ENCODE measurements around the gene ZNF329. TPM values are rescaled to one million over a fixed set of nuclear protein-coding genes. Genes with fewer than 3 reads are reported as not detected.

ZNF329 gene
- polyA plus RNA-seq, 4 donors, result 18.8 to 26.1 (median 24.1) TPM

DNA sequence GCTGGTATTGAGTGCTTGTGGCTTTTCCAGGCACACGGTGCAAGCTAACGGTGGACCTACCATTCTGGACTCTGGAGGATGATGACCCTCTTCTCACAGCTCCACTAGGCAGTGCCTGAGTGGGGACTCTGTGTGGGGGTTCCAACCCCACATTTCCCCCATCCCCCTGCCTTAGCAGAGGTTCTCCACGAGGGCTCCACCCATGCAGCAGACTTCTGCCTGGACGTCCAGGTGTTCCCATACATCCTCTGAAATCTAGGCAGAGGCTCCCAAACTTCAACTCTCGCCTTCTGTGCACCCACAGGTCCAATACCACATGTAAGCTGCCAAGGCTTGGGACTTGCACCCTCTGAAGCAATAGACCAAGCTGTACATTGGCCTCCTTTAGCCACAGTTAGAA, 27.2 kb downstream of the ZNF329 start:
- DNase-seq (ENCODE audit: low read depth in 4 of 4, low spot score in 3 of 4), result no peak

DNA sequence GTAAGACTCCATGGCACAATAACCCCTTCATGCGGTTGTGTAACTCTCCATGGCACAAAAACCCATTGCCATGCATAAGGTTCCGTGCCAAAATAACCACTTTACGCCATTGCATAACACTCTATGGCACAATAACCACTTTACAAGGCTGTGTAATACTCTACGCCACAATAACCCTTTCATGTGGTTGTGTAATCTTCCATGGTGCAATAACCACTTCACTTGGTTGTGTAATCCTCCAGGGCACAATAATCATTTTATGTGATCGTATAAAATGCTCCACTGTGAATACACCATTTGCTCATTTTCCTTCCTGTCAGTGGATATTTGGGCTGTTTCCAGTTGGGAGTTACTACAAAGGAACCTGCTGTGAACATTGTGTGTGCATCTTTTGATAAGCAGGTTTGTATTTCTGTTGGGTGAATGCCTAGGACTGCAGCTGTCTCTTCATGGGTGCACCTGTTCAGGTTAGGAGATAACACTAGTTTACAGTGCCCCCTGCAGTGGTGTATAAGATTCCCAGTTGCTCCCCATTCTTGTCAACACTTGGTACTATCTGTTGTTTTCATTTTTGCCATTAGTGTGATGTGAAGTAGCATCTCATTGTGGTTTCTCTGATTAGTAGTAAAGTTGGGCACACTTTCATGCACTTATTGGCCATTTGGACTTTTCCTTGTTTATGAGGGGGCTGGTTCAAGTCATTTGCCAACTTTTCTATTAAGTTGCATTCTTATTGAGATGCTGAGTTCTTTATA, 31.4 kb downstream of the ZNF329 start:
- no peak for DNase-seq (ENCODE audit: low read depth in 4 of 4, low spot score in 3 of 4)

DNA sequence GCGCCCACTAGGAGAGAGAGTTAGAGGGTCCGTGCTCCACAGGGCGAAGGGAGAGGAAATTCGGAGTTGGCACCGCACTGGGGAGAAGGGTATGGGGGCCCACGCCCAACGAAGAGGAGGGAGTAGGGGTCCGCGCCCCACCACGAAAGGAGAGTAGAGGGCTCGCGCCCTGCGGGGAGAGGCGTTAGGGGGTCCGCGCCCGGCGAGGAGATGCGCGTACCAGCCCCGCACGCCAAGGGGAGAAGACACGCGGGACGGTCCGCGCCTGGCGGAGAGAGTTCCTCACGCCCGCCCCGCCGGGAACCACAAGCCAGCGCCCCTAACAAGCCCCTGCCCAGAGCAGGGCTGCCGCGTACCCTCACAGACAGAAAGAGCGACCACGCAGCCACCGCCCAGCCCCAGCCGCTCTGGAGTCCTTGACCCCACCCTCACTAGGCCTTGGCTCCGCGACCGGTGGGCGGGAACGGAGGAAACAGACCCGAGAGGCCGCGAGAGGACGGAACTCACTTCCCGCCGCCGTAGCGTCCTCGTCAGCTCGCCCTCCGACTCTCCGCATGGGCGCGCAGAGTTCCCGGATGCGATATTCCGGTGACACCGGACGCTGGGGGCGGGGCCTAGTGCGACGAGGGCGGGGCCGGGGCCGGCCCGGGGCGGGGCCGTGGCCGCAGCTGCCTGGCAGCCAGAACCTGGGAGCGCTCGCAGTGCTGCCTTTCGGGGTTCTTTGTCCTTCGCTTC, 32.6 kb downstream of the ZNF329 start:
- DNase-seq (ENCODE audit: low read depth in 4 of 4, low spot score in 3 of 4), result peak in 2 of 4 donors; percentile 25 to 59

DNA sequence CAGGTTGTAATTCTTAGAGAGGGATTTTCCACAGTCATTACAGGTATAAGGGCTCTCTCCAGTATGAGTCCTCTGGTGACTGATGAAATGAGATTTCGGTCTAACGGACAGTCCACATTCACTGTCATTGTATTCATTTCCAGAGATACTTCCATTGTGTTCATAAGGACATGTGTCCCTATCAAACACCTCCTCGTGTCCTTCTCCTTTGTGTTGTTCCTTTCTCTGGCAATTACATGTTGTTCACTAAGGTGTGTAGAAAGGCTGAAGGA, 42.1 kb downstream of the ZNF329 start:
- DNase-seq (ENCODE audit: low read depth in 4 of 4, low spot score in 3 of 4), result no peak

DNA sequence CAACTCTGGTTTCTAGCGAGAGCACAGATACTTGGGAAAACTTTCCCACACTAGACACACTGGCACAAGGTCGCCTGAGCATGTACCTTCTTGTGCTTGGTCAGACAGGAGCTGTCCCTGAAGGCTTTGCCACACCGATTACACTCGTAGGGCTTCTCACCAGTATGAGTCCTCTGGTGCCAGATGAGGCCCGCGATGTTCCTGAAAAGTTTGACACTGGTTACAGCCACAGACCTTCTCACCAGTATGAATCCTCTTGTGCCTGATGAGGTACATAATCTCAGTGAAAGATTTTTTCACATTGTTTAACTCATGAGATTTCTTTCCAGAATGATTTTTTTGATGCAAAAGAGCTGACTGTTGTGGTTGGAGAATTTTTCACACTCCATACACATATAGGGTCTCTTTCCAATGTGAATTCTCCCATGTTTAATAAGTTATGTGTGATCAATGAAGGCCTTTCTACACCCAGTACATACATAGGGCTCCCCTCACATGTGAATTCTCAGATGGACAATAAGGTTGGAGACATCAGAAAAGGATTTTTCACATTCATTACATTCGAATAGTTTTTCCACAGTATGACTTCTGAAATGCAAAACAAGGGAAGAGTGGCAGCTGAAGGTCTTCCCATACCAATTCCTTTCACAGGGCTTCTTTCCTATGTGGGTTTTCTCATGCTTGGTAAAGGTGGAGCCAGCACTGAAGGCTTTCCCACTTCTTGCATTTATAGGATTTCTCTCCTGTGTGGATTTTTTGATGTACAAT, 42.6 kb downstream of the ZNF329 start:
- DNase-seq (ENCODE audit: low read depth in 4 of 4, low spot score in 3 of 4), result no peak

DNA sequence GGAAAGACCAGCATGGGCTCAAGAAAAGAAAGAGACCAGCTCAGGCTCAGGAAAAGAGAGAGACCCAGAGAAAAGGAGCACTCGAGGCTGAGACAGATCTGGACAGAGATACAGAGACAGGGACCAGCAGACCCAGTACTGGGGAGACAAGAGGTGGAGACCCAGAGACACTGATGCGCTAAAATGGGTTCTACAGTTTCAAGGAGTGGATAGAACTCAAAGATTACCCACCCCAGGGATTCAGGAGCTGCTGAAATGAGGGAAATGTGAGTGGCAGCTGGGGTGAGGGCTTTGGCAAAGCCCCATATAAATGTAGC, 51.9 kb downstream of the ZNF329 start:
- no peak for DNase-seq (ENCODE audit: low read depth in 4 of 4, low spot score in 3 of 4)

DNA sequence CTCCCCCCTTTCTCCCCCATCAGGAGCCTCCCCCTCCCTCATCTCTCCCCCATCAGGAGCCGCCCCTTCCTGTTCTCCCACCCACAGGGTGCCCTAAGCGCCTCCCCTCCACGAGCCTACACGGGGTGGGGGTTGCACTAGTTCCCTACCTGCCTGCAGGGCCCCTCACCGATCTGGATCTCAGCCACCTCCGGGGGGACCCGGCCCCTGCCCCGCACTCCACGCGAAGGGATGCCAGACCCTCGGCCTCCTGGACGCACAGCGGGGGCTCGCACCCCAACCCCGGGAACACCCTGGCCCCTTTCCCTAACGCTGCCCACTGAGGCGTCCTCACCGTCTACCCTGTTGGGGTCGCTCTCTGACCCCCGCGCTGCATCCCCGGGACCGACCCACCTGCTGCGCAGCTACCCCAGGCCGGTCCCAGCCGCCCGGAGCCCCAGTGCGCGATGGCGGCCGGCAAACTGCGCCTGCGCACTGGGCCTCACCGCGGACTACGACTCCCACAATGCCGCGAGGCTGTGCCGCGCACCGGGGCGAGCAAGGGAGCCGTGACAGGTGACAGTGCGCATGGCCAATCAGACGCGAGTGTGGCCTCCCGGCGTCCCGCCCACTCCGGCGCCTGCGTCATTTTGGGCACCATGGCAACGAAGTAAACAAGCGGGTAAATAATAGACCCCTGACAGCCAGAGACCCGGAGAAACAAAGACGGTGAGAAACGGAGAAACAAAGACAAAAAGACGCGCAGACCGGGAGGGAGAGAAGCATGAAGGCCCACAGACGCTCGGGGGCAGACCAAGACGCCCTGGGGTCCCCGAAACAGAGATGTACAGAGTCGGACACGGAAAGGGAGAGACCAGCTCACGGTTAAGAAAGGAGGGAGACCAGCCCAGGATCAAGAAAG, 52.6 kb downstream of the ZNF329 start, which contains the start of gene ZSCAN18:
TSS of gene ZSCAN18 (minus strand) at position 451 of the 901 bp plus-strand sequence. CDS start 7,964 bp downstream, outside the sequence.
- DNase-seq (ENCODE audit: low read depth in 4 of 4, low spot score in 3 of 4), result peak; percentile 97 to 99 (median 98)

DNA sequence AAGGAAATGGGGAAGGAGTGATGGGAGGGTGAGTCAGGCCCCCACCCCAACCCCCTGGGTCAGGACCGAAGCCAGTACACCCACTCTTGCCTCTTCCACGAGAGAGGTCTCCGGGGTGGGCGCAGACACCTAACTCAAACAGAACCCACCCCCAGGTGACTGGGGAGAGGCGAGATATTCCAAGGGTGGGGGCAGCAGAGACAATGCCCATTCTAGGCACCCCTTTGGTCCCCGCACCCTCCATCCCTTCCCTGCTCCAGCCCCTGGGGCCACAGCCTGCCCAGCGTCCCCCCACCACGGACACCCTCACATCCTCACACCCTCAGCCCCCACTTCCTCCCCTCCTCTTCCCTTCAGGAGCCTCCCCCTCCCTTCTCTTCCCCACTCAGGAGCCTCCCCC, 53.2 kb downstream of the ZNF329 start:
- no peak for DNase-seq (ENCODE audit: low read depth in 4 of 4, low spot score in 3 of 4)

DNA sequence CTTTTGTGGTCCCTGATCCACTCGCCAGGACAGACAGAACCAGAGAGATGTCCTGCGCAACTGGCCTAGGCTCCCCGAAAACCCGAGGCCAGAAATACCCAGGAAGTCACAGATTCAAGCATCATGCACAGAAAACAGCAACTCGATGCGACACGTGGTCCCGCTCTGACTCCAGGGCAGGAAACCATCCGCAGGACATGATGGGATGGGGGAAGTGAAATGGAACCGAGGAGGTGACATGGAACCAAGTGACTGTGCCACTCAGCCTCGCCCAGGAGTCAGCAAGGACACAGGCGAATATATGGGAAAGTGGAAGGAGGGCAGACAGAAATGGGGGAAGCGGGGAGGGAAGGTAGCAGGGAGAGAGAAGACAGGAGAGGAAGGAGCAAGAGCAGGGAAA, 53.7 kb downstream of the ZNF329 start:
- DNase-seq (ENCODE audit: low read depth in 4 of 4, low spot score in 3 of 4), result no peak

DNA sequence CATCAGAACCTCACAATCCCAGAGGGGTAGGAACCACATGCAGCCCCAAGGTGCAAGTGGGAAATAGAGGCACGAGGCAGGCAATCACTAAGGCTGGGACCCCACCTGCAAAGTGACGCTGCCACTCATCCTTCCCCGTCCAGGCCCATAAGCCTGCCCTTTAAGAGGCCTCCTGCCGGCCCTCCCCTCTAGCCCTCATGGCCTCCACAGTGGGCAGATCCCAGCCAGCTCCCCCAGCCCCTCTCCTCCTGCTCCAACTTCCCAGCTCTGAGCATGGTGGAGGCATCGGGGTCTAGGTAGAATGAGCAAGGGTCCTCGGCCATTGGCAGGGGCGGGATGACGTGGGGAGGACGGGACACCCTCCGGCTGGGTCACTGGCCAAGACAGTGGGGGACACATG, 55.3 kb downstream of the ZNF329 start:
- DNase-seq (ENCODE audit: low read depth in 4 of 4, low spot score in 3 of 4), result no peak

DNA sequence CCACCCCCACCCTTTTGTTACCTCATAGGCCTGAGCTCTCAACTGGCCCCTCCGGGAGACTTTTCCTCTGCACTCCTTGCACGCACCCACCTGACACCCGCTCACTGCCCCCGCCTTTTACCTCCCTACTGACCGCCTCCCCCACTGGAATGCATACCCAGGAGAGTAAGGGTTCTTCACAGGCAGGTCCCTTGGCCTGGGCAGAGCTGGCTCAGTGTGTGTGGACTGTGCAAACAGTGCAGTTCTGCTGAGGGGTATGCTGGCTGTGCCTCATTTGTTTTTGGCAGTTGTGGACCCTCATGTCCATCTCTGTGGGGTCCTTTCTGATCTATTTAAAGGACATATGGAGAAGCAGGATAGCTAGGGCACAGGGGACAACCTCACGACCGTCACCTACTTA, 57.5 kb downstream of the ZNF329 start:
- DNase-seq (ENCODE audit: low read depth in 4 of 4, low spot score in 3 of 4), result no peak

DNA sequence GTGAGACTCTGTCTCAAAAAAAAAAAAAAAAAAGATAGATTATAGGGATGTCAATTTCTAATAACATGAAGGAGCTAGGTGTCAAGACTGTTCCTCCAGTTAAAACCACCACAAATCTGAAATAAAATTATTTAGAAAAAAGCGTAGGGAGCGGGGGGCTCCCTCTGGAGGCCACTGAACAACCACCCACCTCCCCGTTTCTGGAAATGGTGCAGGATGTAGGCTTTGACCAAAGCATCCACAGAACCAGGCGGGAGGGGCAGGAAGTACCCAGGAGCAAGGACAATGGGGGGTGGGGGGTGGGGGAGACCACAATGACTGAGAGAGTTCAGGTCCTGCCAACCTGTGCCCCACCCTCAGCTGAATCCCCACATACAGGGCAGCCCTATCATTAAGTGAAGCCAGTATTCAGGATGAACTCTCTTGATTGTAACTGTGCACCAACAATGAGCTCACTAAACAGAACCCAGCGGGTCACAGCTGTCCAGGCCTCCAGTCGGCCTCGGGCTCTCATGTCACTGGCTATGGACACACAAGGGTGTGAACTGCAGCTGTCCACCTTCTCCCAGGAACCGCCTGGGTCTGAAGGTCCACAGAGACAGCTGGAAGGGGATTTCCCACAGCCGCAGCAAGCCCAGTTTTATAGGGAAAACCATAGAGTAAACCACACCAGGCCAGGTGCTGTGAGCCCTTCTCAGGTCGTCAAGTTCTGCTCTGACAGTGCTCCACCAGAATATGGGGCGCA, 59.2 kb downstream of the ZNF329 start:
- no peak for DNase-seq (ENCODE audit: low read depth in 4 of 4, low spot score in 3 of 4)

DNA sequence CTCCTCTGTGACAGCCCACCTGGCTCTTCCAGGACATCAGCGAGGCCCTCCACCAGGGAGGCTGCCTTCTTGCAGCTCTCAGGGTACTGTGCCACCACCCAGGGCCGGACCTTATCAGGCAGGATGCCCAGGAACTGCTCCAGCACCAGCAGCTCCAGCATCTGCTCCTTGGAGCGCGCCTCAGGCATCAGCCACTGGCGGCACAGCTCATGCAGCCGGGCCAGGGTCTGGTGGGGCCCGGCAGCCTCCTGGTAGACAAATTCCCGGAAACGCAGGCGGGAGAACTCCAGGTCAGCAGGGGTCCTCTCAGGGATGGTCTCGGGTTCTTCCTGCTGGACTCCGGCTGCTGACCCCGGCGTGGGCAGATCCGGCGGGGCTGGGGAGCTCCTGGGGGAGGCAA, 60.7 kb downstream of the ZNF329 start:
- no peak for DNase-seq (ENCODE audit: low read depth in 4 of 4, low spot score in 3 of 4)

DNA sequence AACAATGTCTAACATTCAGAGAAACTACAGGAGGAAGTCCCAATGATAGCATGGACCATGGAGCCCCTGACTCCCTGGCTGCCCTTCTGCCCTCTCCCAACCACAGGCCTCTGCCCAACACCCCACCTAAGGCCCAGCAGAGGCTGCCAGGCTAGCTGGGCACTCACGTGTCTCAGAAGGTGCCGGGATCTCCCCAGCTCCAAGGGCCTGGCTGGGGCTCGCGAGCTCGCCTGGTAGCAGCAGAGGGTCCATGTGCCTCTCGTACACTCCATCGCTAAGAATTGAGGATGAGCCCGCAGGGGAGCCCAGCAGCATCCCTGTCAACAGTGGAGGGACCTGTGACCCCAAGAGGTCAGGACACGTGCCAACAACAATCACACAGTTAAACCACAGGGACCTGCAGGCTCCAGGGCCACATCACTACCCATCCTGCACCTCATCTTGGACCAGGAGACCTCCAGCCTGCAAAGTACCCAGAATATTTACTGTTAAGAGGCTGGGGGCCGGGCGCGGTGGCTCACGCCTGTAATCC, 62.0 kb downstream of the ZNF329 start:
- no peak for DNase-seq (ENCODE audit: low read depth in 4 of 4, low spot score in 3 of 4)

DNA sequence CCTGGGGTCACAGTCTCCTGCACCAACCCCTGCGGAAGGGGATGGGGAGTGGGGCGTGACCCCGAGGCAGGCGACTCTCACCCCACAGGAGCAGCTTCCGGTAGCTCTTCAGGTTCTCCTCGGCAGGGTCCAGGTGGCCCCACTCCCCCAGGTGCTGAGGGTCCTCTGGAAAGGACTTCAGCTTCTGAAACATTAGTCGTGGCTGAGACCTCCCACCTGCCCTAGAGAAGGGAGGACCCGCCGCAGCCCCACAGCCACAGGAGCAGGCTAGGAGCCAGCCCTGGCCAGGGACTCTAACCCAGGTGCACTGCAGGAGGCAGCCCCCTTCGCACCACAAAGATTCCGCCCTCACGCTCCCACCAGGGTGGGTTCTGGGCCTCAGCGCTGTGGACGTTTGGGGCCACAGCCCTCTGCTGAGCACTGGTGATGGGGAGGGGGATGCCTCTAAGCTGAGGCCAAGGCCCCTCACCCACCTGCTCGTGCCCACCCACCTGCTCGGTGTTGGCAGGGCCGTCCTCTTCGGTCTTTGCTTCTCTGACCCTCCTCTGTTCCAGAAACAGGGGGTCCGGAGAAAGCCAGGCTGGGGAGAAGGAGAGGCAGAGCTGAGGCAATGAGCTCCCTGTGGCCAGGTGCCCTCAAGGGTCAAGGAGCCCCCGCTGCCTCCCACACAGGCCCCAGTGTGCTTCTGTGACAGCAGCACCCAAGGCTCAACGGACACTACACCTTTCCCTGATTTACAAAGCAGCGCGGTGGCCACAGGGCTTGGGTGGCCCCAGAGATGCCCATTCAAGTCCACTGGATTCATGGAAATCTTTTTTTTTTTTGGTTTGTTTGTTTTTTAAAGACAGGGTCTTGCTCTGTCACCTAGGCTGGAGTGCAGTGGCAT, 63.5 kb downstream of the ZNF329 start:
- no peak for DNase-seq (ENCODE audit: low read depth in 4 of 4, low spot score in 3 of 4)

DNA sequence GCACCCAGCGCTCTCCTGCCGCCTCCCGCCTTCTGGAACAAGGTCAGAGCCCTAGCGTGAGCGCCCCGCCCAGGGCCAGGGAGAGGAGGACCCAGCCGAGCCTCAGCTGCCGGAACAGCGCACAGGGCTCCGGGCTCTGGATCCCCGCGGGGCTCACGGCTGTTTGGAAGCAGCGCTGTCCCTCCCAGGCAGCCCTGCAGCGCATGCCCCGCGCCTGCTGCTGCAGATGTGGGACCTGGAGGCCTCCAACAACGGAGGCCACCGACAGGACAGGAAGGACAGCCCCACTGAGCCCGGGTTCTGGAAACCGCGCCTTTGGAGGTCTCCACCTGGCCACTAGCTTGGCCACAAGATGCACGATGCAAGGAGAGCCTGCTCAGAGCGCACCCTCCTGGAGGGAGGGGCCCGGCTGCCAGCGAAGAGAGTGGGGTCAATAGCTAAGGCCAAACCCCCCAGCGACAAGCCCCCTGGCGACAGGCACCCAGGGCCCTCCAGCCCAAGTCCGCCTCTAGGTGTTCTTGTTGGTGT, 65.2 kb downstream of the ZNF329 start:
- DNase-seq (ENCODE audit: low read depth in 4 of 4, low spot score in 3 of 4), result no peak

DNA sequence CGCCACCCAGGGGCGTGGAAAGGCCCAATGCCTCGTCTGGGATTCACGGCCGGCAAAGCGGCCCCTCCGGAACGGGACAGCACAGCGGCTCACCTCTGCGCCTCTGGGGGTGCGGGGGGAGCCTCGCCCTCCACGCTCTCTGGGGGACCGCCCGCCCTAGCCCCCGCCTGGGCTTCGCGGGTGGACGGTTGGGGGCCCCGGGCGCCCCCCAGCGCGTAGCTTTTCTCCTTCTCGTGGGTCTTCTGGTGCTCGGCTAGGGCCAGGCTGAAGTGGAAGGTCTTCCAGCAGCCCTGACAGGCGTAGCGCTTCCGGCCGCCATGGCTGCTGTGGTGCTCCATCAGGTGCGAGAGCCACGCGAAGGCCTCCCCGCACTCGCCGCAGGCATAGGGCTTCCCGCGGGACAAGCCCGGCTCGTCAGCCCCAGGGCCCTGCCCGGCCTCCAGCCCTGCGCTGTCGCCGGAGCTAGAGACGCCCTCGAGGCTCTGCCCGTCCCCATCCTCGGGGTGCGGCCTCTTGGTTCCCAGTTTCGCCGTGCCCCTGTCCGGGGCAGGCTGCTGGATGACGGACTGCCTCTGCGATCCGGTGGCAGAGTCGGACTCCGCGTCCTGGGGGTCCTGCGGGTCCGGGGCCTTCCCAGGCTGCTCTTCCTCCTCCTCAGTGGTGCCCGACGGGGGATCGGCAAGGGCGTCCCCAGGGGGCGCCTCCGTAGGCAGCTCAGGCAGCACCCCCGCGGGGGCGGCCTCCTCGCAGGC, 65.8 kb downstream of the ZNF329 start:
- DNase-seq (ENCODE audit: low read depth in 4 of 4, low spot score in 3 of 4), result no peak

DNA sequence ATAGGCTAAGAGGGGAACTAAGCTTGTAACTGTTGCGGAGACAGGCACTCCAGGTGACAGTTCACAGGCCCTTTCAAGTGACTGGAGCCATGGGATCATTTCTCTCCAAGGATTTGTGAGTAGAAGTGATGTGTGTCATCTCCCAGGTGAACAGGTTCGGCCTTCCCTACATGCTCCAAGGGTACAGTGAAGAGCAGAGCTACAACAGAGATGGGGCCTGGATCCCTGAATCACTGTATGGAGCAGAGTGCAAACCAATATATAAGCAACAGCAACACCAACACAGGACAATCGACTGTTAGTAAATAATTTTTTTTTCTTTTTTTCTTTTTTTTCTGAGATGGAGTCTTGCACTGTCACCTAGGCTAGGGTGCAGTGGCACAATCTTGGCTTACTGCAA, 67.6 kb downstream of the ZNF329 start:
- DNase-seq (ENCODE audit: low read depth in 4 of 4, low spot score in 3 of 4), result no peak

Data from right renal pelvis (tissue), 4 donors.